Loucy (cell line): ENCODE data around the gene PTPRS.

Experiments used
- H2AFZ ChIP-seq: fragments of 200-600 bp; sonication (generic); 2 replicates; pipeline ENCODE4 v1.6.0; 2016; ENCODE audit warnings: antibody characterized with exemption, mild to moderate bottlenecking, low read length, moderate library complexity
- H3F3A ChIP-seq: fragments of 200-600 bp; 2 replicates; pipeline ENCODE4 v1.6.0; 2016; ENCODE audit warnings: antibody characterized with exemption, low read depth, mild to moderate bottlenecking
- H3K27me3 ChIP-seq: fragments of 200-600 bp; sonication (generic); 2 replicates; pipeline ENCODE4 v1.6.1; 2014; ENCODE audit warnings: low read length, mild to moderate bottlenecking; ENCODE audit not compliant: insufficient read depth, poor library complexity, severe bottlenecking
- H3K36me3 ChIP-seq: fragments of 200-600 bp; sonication (generic); 2 replicates; pipeline ENCODE4 v1.6.1; 2016; ENCODE audit warnings: low read length; ENCODE audit not compliant: insufficient read depth
- H3K4me1 ChIP-seq: fragments of 200-600 bp; sonication (generic); 2 replicates; pipeline ENCODE4 v1.5.1; 2014; ENCODE audit warnings: low read length, mild to moderate bottlenecking; ENCODE audit not compliant: insufficient read depth, poor library complexity, severe bottlenecking
- H3K4me2 ChIP-seq: fragments of 200-600 bp; sonication (generic); 2 replicates; pipeline ENCODE4 v1.6.0; 2014; ENCODE audit warnings: antibody characterized with exemption, low read length, low read depth, mild to moderate bottlenecking; ENCODE audit not compliant: poor library complexity, severe bottlenecking
- H3K4me3 ChIP-seq: fragments of 200-600 bp; sonication (generic); 2 replicates; pipeline ENCODE4 v1.5.1; 2014; ENCODE audit warnings: low read length, mild to moderate bottlenecking, mixed read lengths; ENCODE audit not compliant: poor library complexity, severe bottlenecking
- H3K79me2 ChIP-seq: fragments of 200-600 bp; sonication (generic); 2 replicates; pipeline ENCODE4 v1.6.1; 2014; ENCODE audit warnings: low read length; ENCODE audit not compliant: insufficient read depth
- H3K9ac ChIP-seq: fragments of 200-600 bp; sonication (generic); 2 replicates; pipeline ENCODE4 v1.6.0; 2014; ENCODE audit warnings: mild to moderate bottlenecking, low read depth, low read length, moderate library complexity; ENCODE audit not compliant: poor library complexity, severe bottlenecking
- H3K9me2 ChIP-seq: fragments of 200-600 bp; sonication (generic); replicated peaks from 2 replicates; pipeline ENCODE4 v1.6.1; 2016; ENCODE audit warnings: low read depth, low read length, mixed read lengths
- H3K9me3 ChIP-seq: fragments of 200-600 bp; sonication (generic); 2 replicates; pipeline ENCODE4 v1.6.1; 2014; ENCODE audit warnings: mild to moderate bottlenecking, antibody characterized with exemption, low read length, low read depth; ENCODE audit not compliant: insufficient read depth
- H4K20me1 ChIP-seq: fragments of 200-600 bp; sonication (generic); 2 replicates; pipeline ENCODE4 v1.6.0; 2014; ENCODE audit warnings: antibody characterized with exemption, low read length, mild to moderate bottlenecking; ENCODE audit not compliant: insufficient read depth, poor library complexity, severe bottlenecking
- CTCF ChIP-seq: fragments of 200-600 bp; sonication (generic); conservative IDR thresholded peaks from 2 replicates; pipeline ENCODE4 v1.5.1; 2014; ENCODE audit warnings: mild to moderate bottlenecking, antibody characterized with exemption, low read length
- EZH2phosphoT487 ChIP-seq: fragments of 200-600 bp; IDR thresholded peaks from 2 replicates; pipeline ENCODE4 v1.6.1; 2018; ENCODE audit warnings: antibody characterized with exemption, mild to moderate bottlenecking, moderate library complexity, borderline replicate concordance

Gene PTPRS

GRCh38 chr19:5361407-5361806 lies 20.8 kb upstream of the PTPRS start:
- no peaks in the 10 kb centered on the region for H3F3A ChIP-seq
- no peaks in the 10 kb centered on the region for H3K36me3 ChIP-seq
- TF ChIP-seq EZH2phosphoT487 (no peak), CTCF (no peak)
- no peaks in the 10 kb centered on the region for H3K9me3 ChIP-seq
- H3K9me2 ChIP-seq, result no peaks in the 10 kb centered on the region
- no peak overlapping the region for H2AFZ ChIP-seq
- no peaks in the 10 kb centered on the region for H4K20me1 ChIP-seq
- no peak overlapping the region for H3K4me3 ChIP-seq
- H3K4me2 ChIP-seq, result no peak overlapping the region
- no peaks in the 10 kb centered on the region for H3K27me3 ChIP-seq
- no peak overlapping the region for H3K9ac ChIP-seq
- no peaks in the 10 kb centered on the region for H3K4me1 ChIP-seq
- no peaks in the 10 kb centered on the region for H3K79me2 ChIP-seq

- Histone ChIP-seq H3K27me3 (no peaks in the 10 kb centered on the region), H3K4me3 (no peak overlapping the region), H3K9ac (no peak overlapping the region), H3K9me2 (no peaks in the 10 kb centered on the region), H3K36me3 (no peaks in the 10 kb centered on the region), H3K9me3 (no peaks in the 10 kb centered on the region), H3K4me2 (no peak overlapping the region), H3K4me1 (no peaks in the 10 kb centered on the region), H3K79me2 (no peaks in the 10 kb centered on the region), H3F3A (no peaks in the 10 kb centered on the region), H2AFZ (no peak overlapping the region), H4K20me1 (no peaks in the 10 kb centered on the region)
- TF ChIP-seq EZH2phosphoT487 (no peak), CTCF (no peak)
Observed at GRCh38 chr19:5360003-5360780, 19.6 kb upstream of the PTPRS start.

GRCh38 chr19:5358173-5358800 lies 17.7 kb upstream of the PTPRS start:
- no peak overlapping the region for H2AFZ ChIP-seq

More at GRCh38 chr19:5358173-5358800, 17.7 kb upstream of the PTPRS start:
- Histone ChIP-seq H3K79me2 (no peaks in the 10 kb centered on the region), H4K20me1 (no peaks in the 10 kb centered on the region), H3K4me1 (no peaks in the 10 kb centered on the region), H3K9ac (no peak overlapping the region), H3K36me3 (no peaks in the 10 kb centered on the region), H3K9me3 (no peaks in the 10 kb centered on the region), H3K9me2 (no peaks in the 10 kb centered on the region), H3F3A (no peaks in the 10 kb centered on the region), H3K4me2 (no peak overlapping the region), H3K27me3 (no peaks in the 10 kb centered on the region), H3K4me3 (no peak overlapping the region)
- TF ChIP-seq EZH2phosphoT487, result no peak
- TF ChIP-seq CTCF, result no peak
